HUDEP-2 (cell line): Measurements from ENCODE around the gene ACYP2.
"Not testable (repeated sequence)": the region's sequence is repeated elsewhere in the genome, so short reads cannot be mapped to it uniquely, and the experiment has no call there.

Experiments
- DNase-seq, 76 experiments: peaks; one replicate each; lab custom pipeline; 2025; ENCODE audit not compliant: unreplicated experiment in 76 of 76; lab: John Stamatoyannopoulos, UW

Gene ACYP2

GRCh38 chr2:54259413-54260240 lies 144.2 kb downstream of the ACYP2 start:
- no peak for DNase-seq

GRCh38 chr2:54260241-54260595 lies 144.8 kb downstream of the ACYP2 start:
- DNase-seq, result no peak

DNA sequence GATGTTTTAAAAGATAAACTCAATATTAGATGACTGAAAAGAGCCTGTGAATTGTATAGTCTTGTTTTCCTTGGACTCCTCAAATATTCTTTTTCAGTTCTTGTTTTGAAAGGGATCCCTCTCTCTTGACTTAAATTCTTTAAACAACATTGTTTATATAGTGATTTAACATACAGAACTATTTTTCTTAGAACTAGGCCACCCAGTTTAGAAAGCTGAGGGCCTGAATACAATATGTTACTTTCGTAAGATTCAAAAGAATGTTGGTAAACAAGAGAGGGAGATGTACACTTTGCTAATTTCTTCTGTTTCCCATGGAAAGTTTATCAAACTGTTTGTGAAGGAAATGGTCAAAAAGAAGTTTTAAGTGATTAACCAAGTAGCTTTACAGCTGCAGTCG lies 146.1 kb downstream of the ACYP2 start:
- DNase-seq, result no peak

DNA sequence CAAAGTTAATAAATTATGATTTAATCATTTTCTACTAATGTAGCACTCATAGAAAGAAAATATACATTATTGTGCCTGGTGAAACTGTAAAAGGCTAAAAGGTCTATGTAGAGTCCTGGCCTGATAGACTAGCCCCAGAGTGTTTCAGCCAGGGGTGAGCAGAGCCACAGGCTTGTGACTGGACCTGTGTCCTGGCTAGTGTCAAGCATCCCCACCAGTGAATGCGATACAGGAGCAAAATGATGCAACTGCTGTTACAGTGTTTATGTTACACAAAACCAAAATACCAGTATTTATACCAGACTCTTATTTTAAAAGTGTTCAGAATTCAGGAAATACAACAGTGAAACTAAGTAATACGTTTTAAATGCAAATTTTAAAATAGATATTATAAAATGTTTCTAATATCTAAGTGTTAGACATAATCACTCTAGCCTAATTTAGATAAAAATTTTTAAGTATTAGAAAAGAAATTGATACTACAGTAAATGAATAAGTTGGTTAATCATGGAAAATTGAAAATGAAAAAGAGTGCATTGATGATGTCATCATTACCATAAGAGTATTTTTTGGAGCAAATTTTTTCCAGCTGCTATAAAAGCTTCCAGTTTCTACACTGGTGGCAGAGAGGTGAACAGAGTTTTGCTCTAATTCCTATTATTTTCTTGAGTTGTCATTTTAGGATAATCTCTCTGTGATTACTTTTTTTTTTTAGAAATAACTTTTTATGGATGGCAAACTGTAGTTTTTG lies 146.8 kb downstream of the ACYP2 start:
- DNase-seq, result no peak

DNA sequence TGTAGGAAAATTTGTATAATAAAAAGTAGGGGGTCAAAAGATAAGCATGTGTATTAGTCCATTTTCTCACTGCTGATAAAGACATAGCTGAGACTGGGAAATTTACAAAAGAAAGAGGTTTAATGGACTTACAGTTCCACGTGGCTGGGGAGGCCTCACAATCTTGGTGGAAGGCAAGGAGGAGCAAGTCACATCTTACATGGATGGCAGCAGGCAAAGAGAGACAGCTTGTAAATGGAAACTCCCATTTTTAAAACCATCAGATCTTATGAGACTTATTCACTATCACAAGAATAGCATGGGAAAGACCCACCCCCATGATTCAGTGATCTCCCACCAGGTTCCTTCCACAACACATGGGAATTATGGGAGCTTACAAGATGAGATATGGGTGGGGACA lies 149.7 kb downstream of the ACYP2 start:
- DNase-seq, result not testable (repeated sequence)

DNA sequence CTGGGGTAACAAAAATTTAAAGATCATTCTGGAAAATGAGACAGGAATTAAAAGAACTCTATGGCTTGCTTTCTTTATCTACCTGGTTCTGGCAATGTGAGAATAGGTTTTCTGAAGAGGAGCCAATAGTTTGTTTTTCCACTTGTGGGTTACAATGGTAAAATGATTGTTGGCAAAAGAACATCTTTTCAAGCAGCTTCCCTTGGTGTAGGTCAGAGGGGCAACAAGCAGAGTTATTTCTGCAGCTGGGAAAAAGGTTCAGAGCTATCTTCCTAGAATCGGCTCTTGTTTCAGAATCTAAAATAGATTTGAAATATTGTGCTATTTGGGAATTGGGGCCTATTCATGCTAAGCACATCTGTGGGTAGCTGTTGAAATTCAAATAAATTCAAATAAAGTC lies 152.2 kb downstream of the ACYP2 start:
- DNase-seq, result no peak

- DNase-seq, result no peak
Measured at GRCh38 chr2:54271189-54271588, 155.8 kb downstream of the ACYP2 start.

DNA sequence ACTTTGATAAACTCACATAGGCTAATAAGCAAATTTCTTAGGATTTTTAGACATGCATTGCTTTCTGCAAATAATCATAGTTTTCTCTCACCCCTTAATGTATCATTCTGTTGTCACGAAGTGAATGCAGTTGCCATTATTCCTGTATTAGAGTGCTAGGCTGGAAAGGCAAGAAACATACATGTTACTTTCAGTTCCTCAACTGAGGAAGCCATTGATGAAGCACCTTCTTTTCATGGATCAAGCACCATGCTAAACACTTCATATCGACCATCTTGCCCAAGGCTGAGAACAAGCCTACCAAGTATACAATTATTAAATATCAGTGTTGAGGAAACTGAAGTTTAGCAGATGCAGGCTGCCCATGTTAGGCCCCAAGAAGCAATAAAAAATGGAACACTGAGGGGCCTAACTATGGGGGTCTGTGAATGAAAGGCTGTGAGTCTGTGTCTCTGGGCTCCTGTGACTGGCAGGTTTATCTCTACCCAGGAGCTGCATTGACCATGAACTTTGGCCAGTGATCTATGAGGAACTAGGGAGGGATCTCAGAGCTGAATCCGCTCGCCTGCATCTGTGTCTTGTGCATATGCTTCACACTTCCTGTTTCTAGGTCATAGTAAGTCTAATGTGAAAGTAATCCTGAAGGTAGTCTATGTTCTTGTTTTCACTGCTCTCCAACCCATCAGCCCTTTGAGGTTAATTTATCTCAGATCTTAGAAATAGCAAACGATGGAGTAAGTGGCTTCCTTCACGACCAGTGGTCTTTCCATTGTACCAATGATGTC lies 156.6 kb downstream of the ACYP2 start:
- DNase-seq, result no peak

DNA sequence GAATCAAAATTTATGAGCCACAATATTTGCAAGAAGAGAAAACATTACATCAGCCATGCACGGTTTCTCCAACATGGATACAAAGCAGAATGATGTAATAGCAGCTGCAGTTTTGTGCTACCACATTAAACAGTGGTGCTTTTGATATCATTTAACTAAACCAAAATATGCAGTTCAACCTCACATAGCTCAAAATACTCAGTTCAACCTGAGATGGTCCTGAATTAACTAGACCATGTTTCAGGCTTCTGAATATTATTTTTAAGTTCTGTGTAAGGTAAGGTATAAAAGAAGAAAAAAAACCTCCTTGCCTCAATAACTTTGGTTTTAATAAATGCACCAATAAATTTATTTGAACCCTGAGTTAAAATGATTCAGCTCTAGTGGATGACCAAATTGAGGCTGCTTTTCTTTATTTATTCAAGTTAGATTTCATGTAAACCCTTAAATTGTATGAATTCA lies 159.4 kb downstream of the ACYP2 start:
- DNase-seq, result no peak

DNA sequence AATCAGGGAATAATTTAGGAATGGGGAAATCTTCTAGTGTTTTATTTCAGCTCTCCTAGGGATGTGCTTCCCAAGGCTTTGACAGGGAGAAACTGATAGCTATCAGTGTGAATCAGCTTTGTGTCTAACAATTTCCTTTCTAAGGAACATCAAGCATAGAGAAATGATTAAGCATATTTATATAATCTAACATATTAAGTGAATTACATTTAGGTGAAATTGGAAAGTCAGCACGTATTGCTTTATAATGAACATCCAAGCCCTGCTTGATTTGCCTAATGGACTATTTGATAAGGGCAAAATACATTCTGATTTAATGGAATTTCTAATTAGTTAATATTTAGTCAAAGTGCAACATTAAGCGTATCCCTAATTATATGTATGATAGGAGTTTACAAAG lies 160.1 kb downstream of the ACYP2 start:
- DNase-seq, result no peak

DNA sequence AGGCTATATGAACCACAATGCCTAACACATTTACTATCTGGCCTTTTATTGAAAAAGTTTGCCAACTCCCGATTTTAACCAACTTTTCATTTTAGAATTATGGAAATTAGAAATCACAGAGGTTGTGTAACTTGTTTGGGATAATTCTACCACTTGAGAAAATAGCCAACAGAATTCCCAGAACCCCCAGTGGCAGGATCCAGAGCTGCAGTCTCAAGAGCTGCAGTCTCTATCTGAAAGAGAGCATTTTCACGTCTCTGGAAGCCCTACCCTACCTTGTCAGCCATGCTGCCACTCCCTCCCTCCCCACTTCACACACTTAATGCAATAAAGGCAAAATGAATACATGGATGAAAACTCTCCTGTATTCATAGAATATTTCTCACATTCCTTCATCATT lies 164.0 kb downstream of the ACYP2 start:
- DNase-seq, result no peak

- no peak for DNase-seq
Measured at GRCh38 chr2:54284826-54285225, 169.4 kb downstream of the ACYP2 start.

DNA sequence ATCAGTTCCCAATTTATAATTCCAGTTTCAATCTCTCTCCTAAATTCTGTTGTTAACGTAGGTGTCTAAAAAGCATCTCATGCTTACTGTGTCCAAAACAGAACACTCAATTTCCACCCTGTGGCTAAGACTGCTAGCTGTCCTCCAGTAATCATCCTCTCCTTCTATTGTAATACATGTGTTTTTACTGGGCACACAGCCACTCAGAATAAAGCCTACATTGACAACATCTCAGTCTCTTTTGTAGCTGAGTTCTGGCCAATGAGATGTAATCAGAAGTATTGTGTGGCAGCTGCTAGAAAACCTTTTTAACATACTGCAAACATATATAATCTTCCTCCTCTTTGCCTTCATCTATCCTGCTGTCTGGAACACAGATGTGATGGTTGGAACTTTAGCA lies 170.0 kb downstream of the ACYP2 start:
- DNase-seq, result no peak

DNA sequence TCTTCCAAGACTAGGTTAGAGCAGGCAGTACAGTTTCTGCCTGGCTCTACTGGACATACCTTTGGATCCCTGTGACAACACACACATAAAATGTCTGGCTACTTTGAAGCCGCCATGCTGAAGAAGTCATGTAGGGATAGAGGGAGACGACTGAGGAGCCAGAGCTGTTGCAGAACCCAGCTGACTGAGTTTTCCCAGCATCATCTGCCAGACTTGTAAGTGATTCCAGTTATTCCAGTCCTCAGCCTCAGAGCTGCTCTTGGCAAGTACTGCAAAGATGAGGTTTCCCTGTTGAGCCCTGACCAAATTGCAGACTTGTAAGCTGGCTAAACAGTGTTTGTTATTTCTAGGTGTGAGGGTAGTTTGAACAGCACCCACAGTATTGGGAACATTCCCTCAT lies 172.1 kb downstream of the ACYP2 start:
- DNase-seq, result no peak

DNA sequence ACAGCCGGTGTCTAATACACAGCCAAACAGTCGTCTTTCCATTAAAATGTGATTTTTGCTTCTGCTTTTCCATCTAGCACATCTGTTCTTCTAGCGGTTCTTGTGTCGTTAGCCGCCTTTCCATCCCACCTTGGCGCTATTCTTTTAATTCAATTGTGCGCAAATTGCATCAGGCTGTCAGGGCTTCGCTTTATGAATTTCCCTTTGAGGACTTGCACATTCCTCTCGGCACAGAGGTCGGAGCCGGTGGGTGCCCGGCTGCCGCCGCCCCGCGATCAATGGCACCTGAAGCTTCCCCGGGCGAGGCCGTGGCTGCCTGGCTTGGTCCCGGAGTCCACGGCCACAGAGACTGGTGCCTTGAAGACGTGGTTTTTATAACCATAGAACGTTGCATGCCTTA lies 174.5 kb downstream of the ACYP2 start:
- DNase-seq, result no peak

DNA sequence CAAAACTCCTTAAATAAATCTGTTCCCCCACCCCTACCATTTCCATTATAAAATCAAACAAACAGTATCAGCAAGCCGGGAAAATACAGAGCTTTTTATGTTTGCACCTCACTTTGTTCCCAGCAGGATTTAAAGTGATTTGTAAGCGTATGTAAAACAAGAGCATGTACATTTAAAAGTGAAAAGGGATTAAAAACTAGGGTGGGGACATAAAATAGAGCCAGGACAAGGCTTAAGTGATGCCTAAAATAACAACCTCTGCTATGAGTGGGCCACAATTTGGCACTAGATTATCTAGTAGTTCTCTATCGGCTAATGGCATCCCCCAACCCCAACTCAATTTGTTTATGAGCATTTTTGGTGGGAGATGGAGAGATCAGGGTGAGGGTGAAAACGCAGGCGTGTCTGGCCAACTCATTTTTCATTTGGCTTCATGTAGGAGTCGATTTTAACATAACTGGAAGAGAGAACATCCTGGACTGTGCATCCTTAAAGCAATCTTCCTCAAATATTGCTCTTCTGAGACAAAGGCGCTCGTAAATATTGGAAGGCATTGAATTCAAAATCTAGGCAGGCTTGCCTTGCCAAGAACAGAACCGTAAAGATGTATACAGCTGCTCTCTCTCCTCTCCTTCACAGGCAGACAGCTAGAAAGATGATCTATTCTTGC lies 175.1 kb downstream of the ACYP2 start:
- no peak for DNase-seq

DNA sequence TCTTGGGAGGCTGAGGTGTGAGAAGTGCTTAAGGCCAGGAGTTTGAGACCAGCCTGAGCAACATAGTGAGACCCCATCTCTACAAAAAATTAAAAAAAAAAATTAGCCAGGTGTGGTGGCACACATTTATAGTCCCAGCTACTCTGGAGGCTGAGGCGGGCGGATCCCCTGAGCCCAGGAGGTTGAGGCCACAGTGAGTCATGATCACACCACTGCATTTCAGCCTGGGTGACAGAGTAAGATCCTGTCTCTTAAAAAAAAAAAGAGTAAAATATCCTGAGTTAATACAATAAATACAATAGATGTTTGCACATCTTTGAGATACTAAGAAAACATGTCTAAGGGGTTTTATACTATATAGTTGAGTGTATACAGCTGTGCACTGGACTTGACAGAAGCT lies 179.2 kb downstream of the ACYP2 start:
- not testable (repeated sequence) for DNase-seq

- no peak for DNase-seq
Measured at GRCh38 chr2:54295911-54296310, 180.5 kb downstream of the ACYP2 start.

DNA sequence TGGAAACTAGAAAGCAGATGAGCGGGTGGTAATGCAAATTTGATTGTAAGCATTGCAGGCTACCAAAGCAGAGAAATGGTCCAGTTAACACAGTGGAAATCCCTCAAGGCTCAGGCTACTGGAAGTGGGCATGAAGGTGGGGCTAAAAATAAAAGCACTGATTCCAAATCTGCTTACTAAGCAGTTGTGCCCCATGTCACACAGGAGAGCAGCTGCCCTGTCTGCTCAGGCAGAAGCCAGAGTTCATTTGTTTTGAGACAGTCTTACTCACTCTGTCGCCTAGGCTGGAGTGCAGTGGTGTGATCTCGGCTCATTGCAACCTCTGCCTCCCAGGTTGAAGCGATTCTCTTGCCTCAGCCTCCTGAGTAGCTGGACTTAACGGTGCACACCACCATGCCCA lies 183.1 kb downstream of the ACYP2 start:
- no peak for DNase-seq

GRCh38 chr2:54303631-54304030 lies 188.2 kb downstream of the ACYP2 start:
- DNase-seq, result no peak

GRCh38 chr2:54306556-54306955 lies 191.1 kb downstream of the ACYP2 start:
- no peak for DNase-seq
